GM12878 (cell line): Measurements from ENCODE around the gene PMM2. TPM values are rescaled to one million over a fixed set of nuclear protein-coding genes. Genes with fewer than 3 reads are reported as not detected.
A peak's percentile ranks its signal among the peaks of the same experiment; 100 is the strongest.

ENCODE experiments used
- ATAC-seq: fragments of 200-7000 bp; cut with Tn5 transposase; 3 replicates; pipeline ENCODE4 v1.9.1; 2020; ENCODE audit warnings: mild to moderate bottlenecking, moderate library complexity
- BruUV-seq: library from RNA; stranded (reverse); fragments of 400-500 nt; replicated peaks from 2 replicates; lab custom pipeline; 2021; lab: Mats Ljungman, UMichigan
- CTCF ChIA-PET: fragments of 300-600 bp; sonication (Branson Sonifier 250); formaldehyde crosslinking; extraction: SDS; loops from one replicate; lab custom pipeline; 2021; ENCODE audit warnings: inconsistent platforms; lab: Yijun Ruan, JAX
- POLR2A ChIA-PET: fragments of 350-600 bp; formaldehyde crosslinking; extraction: SDS; loops from one replicate; lab custom pipeline; 2021; ENCODE audit warnings: inconsistent platforms; lab: Charles Lee
- RAD21 ChIA-PET: fragments of 300-600 bp; sonication (Branson Sonifier 250); formaldehyde crosslinking; loops from one replicate; lab custom pipeline; 2023; ENCODE audit warnings: antibody characterized with exemption; ENCODE audit not compliant: unreplicated experiment; lab: Charles Lee
- SMC1A ChIA-PET: fragments of 300-600 bp; sonication (Branson Sonifier 250); formaldehyde crosslinking; loops from one replicate; lab custom pipeline; 2023; ENCODE audit not compliant: unreplicated experiment, uncharacterized antibody; lab: Charles Lee
- DNase-seq: peaks from one replicate; pipeline ENCODE4 v3.0.0-alpha.2; 2011; ENCODE audit warnings: low read depth, low spot score
- FAIRE-seq: peaks from 3 replicates; lab custom pipeline; 2011; peaks lifted over from hg19 to GRCh38; lab: Jason Lieb, UNC
- H2AFZ ChIP-seq: 2 replicates; pipeline ENCODE4 v1.6.0; 2011; ENCODE audit warnings: low read depth, low read length, control low read depth; ENCODE audit not compliant: control insufficient read depth
- H3K27ac ChIP-seq: 2 replicates; pipeline ENCODE4 v1.5.1; 2011; ENCODE audit warnings: control low read depth; ENCODE audit not compliant: control insufficient read depth, insufficient read depth
- H3K27me3 ChIP-seq, 2 experiments: replicated peaks in 1 of 2; 2 replicates each; pipeline versions ENCODE4 v1.6.0 to v1.6.1; 2011; ENCODE audit warnings: low read length in 1 of 2; ENCODE audit not compliant: control insufficient read depth in 2 of 2, insufficient read depth in 2 of 2
- H3K36me3 ChIP-seq, 2 experiments: 2 replicates each; pipeline ENCODE4 v1.5.1; 2011; ENCODE audit warnings: low read length in 1 of 2; ENCODE audit not compliant: control insufficient read depth in 2 of 2, insufficient read depth in 2 of 2
- H3K4me1 ChIP-seq: 2 replicates; pipeline ENCODE4 v1.6.1; 2011; ENCODE audit warnings: mild to moderate bottlenecking, low read length, moderate library complexity, mixed read lengths; ENCODE audit not compliant: control insufficient read depth, insufficient read depth
- H3K4me2 ChIP-seq: 2 replicates; pipeline ENCODE4 v1.6.0; 2011; ENCODE audit warnings: control low read depth; ENCODE audit not compliant: control insufficient read depth, insufficient read depth
- H3K4me3 ChIP-seq: fragments of 200-600 bp; sonication (generic); 2 replicates; pipeline ENCODE4 v1.5.1; 2016
- H3K79me2 ChIP-seq: 2 replicates; pipeline ENCODE4 v1.6.0; 2011; ENCODE audit warnings: low read length; ENCODE audit not compliant: control insufficient read depth, insufficient read depth
- H3K9ac ChIP-seq: 2 replicates; pipeline ENCODE4 v1.8.0; 2011; ENCODE audit warnings: low read length, control low read depth, mixed read lengths; ENCODE audit not compliant: control insufficient read depth, insufficient read depth
- H3K9me3 ChIP-seq: replicated peaks from 3 replicates; pipeline ENCODE4 v1.5.1; 2011; ENCODE audit warnings: mild to moderate bottlenecking, low read length; ENCODE audit not compliant: control insufficient read depth, insufficient read depth
- H4K20me1 ChIP-seq: 2 replicates; pipeline ENCODE4 v1.6.0; 2011; ENCODE audit not compliant: control insufficient read depth, insufficient read depth
- ATF2 ChIP-seq: IDR thresholded peaks from 2 replicates; pipeline ENCODE4 v1.6.1; 2012; ENCODE audit warnings: low read length, inconsistent platforms
- CEBPZ ChIP-seq: fragments of 150-350 bp; IDR thresholded peaks from 2 replicates; pipeline ENCODE4 v1.6.1; 2016; ENCODE audit warnings: low read depth, low read length
- CTCF ChIP-seq, 3 experiments: IDR thresholded peaks in 2 of 3; conservative IDR thresholded peaks in 1 of 3; 2 replicates each; pipeline ENCODE4 v1.5.1; 2011; ENCODE audit warnings: low read depth in 3 of 3, low read length in 3 of 3, mild to moderate bottlenecking in 3 of 3, control low read depth in 2 of 3, moderate library complexity in 2 of 3, inconsistent platforms in 1 of 3, mixed read lengths in 1 of 3; ENCODE audit not compliant: control insufficient read depth in 2 of 3, insufficient read depth in 1 of 3; ENCODE audit errors: extremely low read depth in 1 of 3
- HDAC2 ChIP-seq: fragments of 200-600 bp; sonication (generic); IDR thresholded peaks from 2 replicates; pipeline ENCODE4 v1.6.1; 2017
- MTA3 ChIP-seq: IDR thresholded peaks from 2 replicates; pipeline ENCODE4 v1.6.1; 2012; ENCODE audit warnings: low read length, inconsistent platforms, borderline replicate concordance
- NR2C1 ChIP-seq: fragments of 450-650 bp; IDR thresholded peaks from 2 replicates; pipeline ENCODE4 v1.6.1; 2017; ENCODE audit warnings: antibody characterized with exemption, mild to moderate bottlenecking, moderate library complexity
- POLR2A ChIP-seq: IDR thresholded peaks from 2 replicates; pipeline ENCODE4 v1.6.1; 2011; ENCODE audit warnings: low read depth, mild to moderate bottlenecking, low read length
- RB1 ChIP-seq: fragments of 450-650 bp; formaldehyde crosslinking; IDR thresholded peaks from 2 replicates; pipeline ENCODE4 v1.6.1; 2017; ENCODE audit warnings: mild to moderate bottlenecking, borderline replicate concordance
- SIX5 ChIP-seq: IDR thresholded peaks from 2 replicates; pipeline ENCODE4 v1.6.1; 2011; ENCODE audit warnings: mild to moderate bottlenecking, low read depth, low read length, moderate library complexity; ENCODE audit not compliant: severe bottlenecking
- ZBTB40 ChIP-seq: fragments of 450-650 bp; IDR thresholded peaks from 2 replicates; pipeline ENCODE4 v1.6.1; 2016; ENCODE audit warnings: mild to moderate bottlenecking, moderate library complexity, borderline replicate concordance
- ZNF207 ChIP-seq: fragments of 450-650 bp; IDR thresholded peaks from 2 replicates; pipeline ENCODE4 v1.6.1; 2014; ENCODE audit warnings: antibody characterized with exemption, mild to moderate bottlenecking, borderline replicate concordance
- WGBS: methylation state at CpG from one replicate; pipeline ENCODE4 v1.1.6; 2016; ENCODE audit warnings: low lambda C conversion rate; ENCODE audit not compliant: insufficient replicate concordance, insufficient coverage; ENCODE audit errors: missing lambda C conversion rate; 5-methylcytosine and 5-hydroxymethylcytosine counted together
- in situ Hi-C: fragments of 300-500 bp; cut with MboI; formaldehyde crosslinking; loops from 9 replicates; pipeline ENCODE4 v1.14.3; 2018; ENCODE audit warnings: mixed read lengths
- intact Hi-C: fragments of 100-400 bp; cut with micrococcal nuclease; formaldehyde crosslinking; loops from one replicate; pipeline ENCODE4 v1.14.2; 2022; ENCODE audit not compliant: unreplicated experiment
- polyA plus RNA-seq, 11 experiments: library from polyadenylated mRNA; depleted of rRNA in 4 of 11; unstranded in 6 of 11; stranded (reverse) in 5 of 11; fragments of >200 nt; fragmentation: Nextera tagmentation in 4 of 11; fragmentation: Illumina TruSeq in 1 of 11; extraction: Ambion mirVana in 4 of 11; extraction: Trizol in 1 of 11; gene quantifications; 1 replicate in 1 of 11; 2 replicates in 10 of 11; pipeline versions ENCODE4 v1.2.1 to v1.2.3, GENCODE V29; 2011 to 2016; ENCODE audit warnings: inconsistent platforms in 2 of 11, missing spikeins in 2 of 11, low read depth in 1 of 11
- total RNA-seq, 4 experiments: library from RNA; depleted of rRNA in 3 of 4; stranded (reverse); fragments of >200 nt in 3 of 4; fragmentation: Illumina TruSeq in 1 of 4; extraction: Trizol in 1 of 4; gene quantifications; 2 replicates each; pipeline versions ENCODE4 v1.2.1 to v1.2.3, GENCODE V29; 2013 to 2021

PMM2 gene
- total and polyA plus RNA-seq, 10 of the 15 experiments (the other 5 are each of a cell fraction or from before 2014, with no cell fraction given) = 22.6 to 69.4 (median 52.3) TPM

- 3% methylated on average over 35 of the region's 35 CpGs for WGBS
- POLR2A ChIA-PET = interaction anchor here (0.6 to 2.2 kb wide), 5 partner anchors 11 to 224 kb away, joined by 4 to 8 read pairs (median 5); partner anchors contain the start of genes HAPSTR1 and TMEM186
- no peak for FAIRE-seq
- Histone ChIP-seq H3K79me2 (peaks cover 58% of the 10 kb centered on the region), H4K20me1 (peaks cover 3% of the 10 kb centered on the region; the same call in 1 of the 2 replicates), H2AFZ (peak overlapping the region; percentile 26), H3K4me3 (peak overlapping the region; percentile 95), H3K27me3 (no peaks in the 10 kb centered on the region), H3K4me2 (peak overlapping the region; percentile 94), H3K9me3 (no peaks in the 10 kb centered on the region; the same call in 2 of the 3 replicates), H3K27ac (peak overlapping the region; percentile 90), H3K36me3 (peaks cover 3 to 13% of the 10 kb centered on the region in 2 experiments; a peak in 2 of 4 replicates), H3K9ac (peak overlapping the region; percentile 95), H3K4me1 (peaks cover 32% of the 10 kb centered on the region)
- DNase-seq = no peak
- RAD21 ChIA-PET = interaction anchor here (0.5 to 3.1 kb wide), 4 partner anchors 10 to 1956 kb away, joined by 3 to 26 read pairs (median 4); no protein-coding TSS in a partner anchor
- SMC1A ChIA-PET = interaction anchor here (2.0 kb wide), 1 partner anchor 14 kb away, joined by 6 read pairs; no protein-coding TSS in a partner anchor
- intact Hi-C loops = no loop called here
- BruUV-seq = no TSS peak
- CTCF ChIA-PET = interaction anchor here (3.1 kb wide), 1 partner anchor 13 kb away, joined by 30 read pairs; no protein-coding TSS in a partner anchor
- no peak for ATAC-seq
- in situ Hi-C loops = no loop called here
- TF ChIP-seq CEBPZ = no peak
- no peak for TF ChIP-seq HDAC2
- no peak for TF ChIP-seq SIX5
- TF ChIP-seq ZNF207 = no peak
- no peak for TF ChIP-seq ATF2
- peak; percentile 19; the same call in 1 of the 2 replicates for TF ChIP-seq RB1
- 0 out of 2 replicates have a peak, but pooled peaks have one; percentile 11 for TF ChIP-seq ZBTB40
- TF ChIP-seq MTA3 = no peak
- no peak for TF ChIP-seq CTCF (IDR thresholded peaks at IDR 0.05 in 2 of 3, conservative IDR thresholded peaks at IDR 0.05 in 1 of 3; ENCODE audit: control insufficient read depth in 2 of 3, extremely low read depth in 1 of 3, insufficient read depth in 1 of 3, low read depth in 3 of 3, low read length in 3 of 3)
- TF ChIP-seq POLR2A = peak; percentile 48; the same call in 1 of the 2 replicates
- no peak for TF ChIP-seq NR2C1
These were observed 69.7 kb downstream of the PMM2 start for GRCh38 chr16:8867216-8867931.
